ENCODE measurements around the gene KCNQ4.

DNA sequence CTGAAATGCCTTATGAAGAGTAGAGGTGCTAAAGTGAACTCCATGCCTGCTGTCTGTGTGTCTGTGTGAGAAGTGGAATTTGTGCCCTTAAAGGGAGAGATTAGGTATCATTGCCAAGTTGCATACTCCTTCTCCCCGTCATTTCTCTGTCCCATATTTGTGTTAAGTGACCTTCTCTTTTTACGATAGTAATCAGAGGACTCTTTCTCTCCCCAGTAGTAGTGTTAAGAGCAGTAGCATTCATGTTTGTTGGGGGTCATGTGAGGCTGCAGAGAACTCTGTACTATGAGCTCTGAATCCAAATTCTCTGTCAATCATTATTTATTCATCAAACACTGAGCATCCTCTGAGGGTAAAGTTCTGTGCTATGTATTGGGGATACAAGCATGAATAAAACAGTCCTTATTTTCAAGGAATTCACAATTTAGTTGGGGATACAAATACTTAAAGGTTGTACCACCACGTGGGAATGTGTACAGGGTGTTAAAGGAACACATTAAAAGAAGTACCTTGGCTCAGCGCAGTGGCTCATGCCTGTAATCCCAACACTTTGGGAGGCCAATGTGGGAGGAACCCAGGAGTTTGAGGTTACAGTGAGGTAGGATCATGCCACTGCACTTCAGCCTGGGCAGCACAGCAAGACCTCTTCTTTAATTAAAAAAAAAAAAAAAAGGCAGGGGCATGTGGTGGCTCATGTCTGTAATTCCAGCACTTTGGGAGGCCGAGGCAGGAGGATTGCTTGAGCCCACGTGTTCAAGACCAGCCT lies 24.8 kb upstream of the KCNQ4 start:
- TF ChIP-seq, protein P1, sequence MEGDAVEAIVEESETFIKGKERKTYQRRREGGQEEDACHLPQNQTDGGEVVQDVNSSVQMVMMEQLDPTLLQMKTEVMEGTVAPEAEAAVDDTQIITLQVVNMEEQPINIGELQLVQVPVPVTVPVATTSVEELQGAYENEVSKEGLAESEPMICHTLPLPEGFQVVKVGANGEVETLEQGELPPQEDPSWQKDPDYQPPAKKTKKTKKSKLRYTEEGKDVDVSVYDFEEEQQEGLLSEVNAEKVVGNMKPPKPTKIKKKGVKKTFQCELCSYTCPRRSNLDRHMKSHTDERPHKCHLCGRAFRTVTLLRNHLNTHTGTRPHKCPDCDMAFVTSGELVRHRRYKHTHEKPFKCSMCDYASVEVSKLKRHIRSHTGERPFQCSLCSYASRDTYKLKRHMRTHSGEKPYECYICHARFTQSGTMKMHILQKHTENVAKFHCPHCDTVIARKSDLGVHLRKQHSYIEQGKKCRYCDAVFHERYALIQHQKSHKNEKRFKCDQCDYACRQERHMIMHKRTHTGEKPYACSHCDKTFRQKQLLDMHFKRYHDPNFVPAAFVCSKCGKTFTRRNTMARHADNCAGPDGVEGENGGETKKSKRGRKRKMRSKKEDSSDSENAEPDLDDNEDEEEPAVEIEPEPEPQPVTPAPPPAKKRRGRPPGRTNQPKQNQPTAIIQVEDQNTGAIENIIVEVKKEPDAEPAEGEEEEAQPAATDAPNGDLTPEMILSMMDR (IDR thresholded peaks at IDR 0.05): no peak
- TF ChIP-seq EZH2phosphoT487 (IDR thresholded peaks at IDR 0.05) (no peak), EZH2 (IDR thresholded peaks at IDR 0.05) (no peak)

All from neural progenitor cell (in vitro differentiated cells).